Stimulated activated naive CD8-positive, alpha-beta T cell treated with anti-CD3 and anti-CD28 coated beads, Interleukin-15, Interleukin-2, amounts not matched to agents 100 ng/mL and 50 ng/mL, for 24 hours (primary cell): ENCODE results near the gene DAB1.

ENCODE experiments used
- H3K27ac Mint-ChIP-seq: one replicate; pipeline ENCODE4 v1.8.0; 2021; ENCODE audit warnings: mild to moderate bottlenecking, mixed read lengths
- H3K27me3 Mint-ChIP-seq: one replicate; pipeline ENCODE4 v1.8.0; 2021; ENCODE audit warnings: mixed read lengths
- H3K36me3 Mint-ChIP-seq: one replicate; pipeline ENCODE4 v1.8.0; 2021; ENCODE audit warnings: low read depth, mixed read lengths
- H3K4me1 Mint-ChIP-seq: one replicate; pipeline ENCODE4 v1.8.0; 2021; ENCODE audit warnings: low read depth, mixed read lengths
- H3K4me3 Mint-ChIP-seq: one replicate; pipeline ENCODE4 v1.8.0; 2021; ENCODE audit warnings: mild to moderate bottlenecking, mixed read lengths
- H3K9me3 Mint-ChIP-seq: one replicate; pipeline ENCODE4 v1.8.0; 2021; ENCODE audit warnings: mixed read lengths

Gene DAB1

GRCh38 chr1:57423656-57424211 lies at the start of gene DAB1:
Gene DAB1, minus strand, starts transcription at chr1:57424060. Its CDS starts 133,030 bp downstream, at chr1:57291030.
- Mint-ChIP-seq H3K27me3 (peaks cover 63% of the 10 kb centered on the region), H3K4me1 (peaks cover 3% of the 10 kb centered on the region), H3K4me3 (no peak within 1 kb of the TSS), H3K9me3 (peaks cover 7% of the 10 kb centered on the region), H3K27ac (no peak within 1 kb of the TSS), H3K36me3 (no peaks in the 10 kb centered on the region)

GRCh38 chr1:57473448-57473847 lies 49.6 kb upstream of the DAB1 start:
- H3K27me3 Mint-ChIP-seq, result no peaks in the 10 kb centered on the region
- no peaks in the 10 kb centered on the region for H3K4me1 Mint-ChIP-seq
- H3K36me3 Mint-ChIP-seq, result no peaks in the 10 kb centered on the region
- H3K9me3 Mint-ChIP-seq, result peaks cover 5% of the 10 kb centered on the region
- no peak overlapping the region for H3K27ac Mint-ChIP-seq
- H3K4me3 Mint-ChIP-seq, result no peak overlapping the region

- H3K27me3 Mint-ChIP-seq, result no peaks in the 10 kb centered on the region
- H3K36me3 Mint-ChIP-seq, result no peaks in the 10 kb centered on the region
Observed at GRCh38 chr1:57471995-57472394, 48.1 kb upstream of the DAB1 start.

GRCh38 chr1:57470036-57470435 lies 46.2 kb upstream of the DAB1 start:
- no peak overlapping the region for H3K27ac Mint-ChIP-seq
- no peaks in the 10 kb centered on the region for H3K27me3 Mint-ChIP-seq
- H3K4me1 Mint-ChIP-seq, result no peaks in the 10 kb centered on the region
- H3K36me3 Mint-ChIP-seq, result no peaks in the 10 kb centered on the region
- H3K9me3 Mint-ChIP-seq, result peaks cover 5% of the 10 kb centered on the region
- no peak overlapping the region for H3K4me3 Mint-ChIP-seq

More at GRCh38 chr1:57471995-57472394, 48.1 kb upstream of the DAB1 start:
- Mint-ChIP-seq H3K27ac (no peak overlapping the region), H3K4me1 (no peaks in the 10 kb centered on the region), H3K9me3 (peaks cover 5% of the 10 kb centered on the region), H3K4me3 (no peak overlapping the region)

- Mint-ChIP-seq H3K36me3 (no peaks in the 10 kb centered on the region), H3K4me1 (no peaks in the 10 kb centered on the region), H3K27ac (no peak overlapping the region), H3K9me3 (peaks cover 8% of the 10 kb centered on the region), H3K27me3 (peaks cover 4% of the 10 kb centered on the region), H3K4me3 (no peak overlapping the region)
Observed at GRCh38 chr1:57468641-57469523, 45.0 kb upstream of the DAB1 start.

- H3K36me3 Mint-ChIP-seq, result no peaks in the 10 kb centered on the region
- H3K27ac Mint-ChIP-seq, result no peak overlapping the region
- H3K27me3 Mint-ChIP-seq, result peaks cover 4% of the 10 kb centered on the region
- no peaks in the 10 kb centered on the region for H3K4me1 Mint-ChIP-seq
- H3K9me3 Mint-ChIP-seq, result peaks cover 8% of the 10 kb centered on the region
- H3K4me3 Mint-ChIP-seq, result no peak overlapping the region
Observed at GRCh38 chr1:57467830-57468229, 44.0 kb upstream of the DAB1 start.

GRCh38 chr1:57464756-57465155 lies 40.9 kb upstream of the DAB1 start:
- peaks cover 4% of the 10 kb centered on the region for H3K27me3 Mint-ChIP-seq
- no peak overlapping the region for H3K27ac Mint-ChIP-seq
- no peak overlapping the region for H3K4me3 Mint-ChIP-seq
- H3K4me1 Mint-ChIP-seq, result no peaks in the 10 kb centered on the region
- H3K9me3 Mint-ChIP-seq, result peaks cover 3% of the 10 kb centered on the region
- no peaks in the 10 kb centered on the region for H3K36me3 Mint-ChIP-seq

- Mint-ChIP-seq H3K27ac (no peak overlapping the region), H3K4me1 (no peaks in the 10 kb centered on the region), H3K4me3 (no peak overlapping the region), H3K27me3 (peaks cover 4% of the 10 kb centered on the region), H3K36me3 (no peaks in the 10 kb centered on the region), H3K9me3 (peaks cover 3% of the 10 kb centered on the region)
Observed at GRCh38 chr1:57463343-57463742, 39.5 kb upstream of the DAB1 start.

GRCh38 chr1:57461405-57461804 lies 37.5 kb upstream of the DAB1 start:
- H3K27ac Mint-ChIP-seq, result no peak overlapping the region
- no peak overlapping the region for H3K4me3 Mint-ChIP-seq
- H3K27me3 Mint-ChIP-seq, result peaks cover 4% of the 10 kb centered on the region
- H3K9me3 Mint-ChIP-seq, result peaks cover 14% of the 10 kb centered on the region
- H3K36me3 Mint-ChIP-seq, result no peaks in the 10 kb centered on the region
- H3K4me1 Mint-ChIP-seq, result no peaks in the 10 kb centered on the region

- Mint-ChIP-seq H3K27me3 (peaks cover 23% of the 10 kb centered on the region), H3K9me3 (no peaks in the 10 kb centered on the region), H3K4me1 (no peaks in the 10 kb centered on the region), H3K4me3 (no peak overlapping the region), H3K36me3 (no peaks in the 10 kb centered on the region), H3K27ac (no peak overlapping the region)
Observed at GRCh38 chr1:57451516-57451915, 27.7 kb upstream of the DAB1 start.

- no peaks in the 10 kb centered on the region for H3K36me3 Mint-ChIP-seq
- H3K9me3 Mint-ChIP-seq, result no peaks in the 10 kb centered on the region
- no peaks in the 10 kb centered on the region for H3K4me1 Mint-ChIP-seq
- no peak overlapping the region for H3K4me3 Mint-ChIP-seq
- H3K27ac Mint-ChIP-seq, result no peak overlapping the region
- peaks cover 23% of the 10 kb centered on the region for H3K27me3 Mint-ChIP-seq
Observed at GRCh38 chr1:57450981-57451380, 27.1 kb upstream of the DAB1 start.

GRCh38 chr1:57447551-57447950 lies 23.7 kb upstream of the DAB1 start:
- Mint-ChIP-seq H3K4me3 (no peak overlapping the region), H3K9me3 (no peaks in the 10 kb centered on the region), H3K27ac (no peak overlapping the region), H3K4me1 (no peaks in the 10 kb centered on the region), H3K36me3 (no peaks in the 10 kb centered on the region), H3K27me3 (peaks cover 13% of the 10 kb centered on the region)

- Mint-ChIP-seq H3K4me3 (no peak overlapping the region), H3K36me3 (no peaks in the 10 kb centered on the region), H3K27me3 (peaks cover 7% of the 10 kb centered on the region), H3K4me1 (no peaks in the 10 kb centered on the region), H3K9me3 (no peaks in the 10 kb centered on the region), H3K27ac (no peak overlapping the region)
Observed at GRCh38 chr1:57443004-57443403, 19.1 kb upstream of the DAB1 start.

GRCh38 chr1:57440096-57440495 lies 16.2 kb upstream of the DAB1 start:
- H3K4me1 Mint-ChIP-seq, result no peaks in the 10 kb centered on the region
- no peaks in the 10 kb centered on the region for H3K9me3 Mint-ChIP-seq
- no peak overlapping the region for H3K4me3 Mint-ChIP-seq
- no peak overlapping the region for H3K27ac Mint-ChIP-seq
- no peaks in the 10 kb centered on the region for H3K36me3 Mint-ChIP-seq
- H3K27me3 Mint-ChIP-seq, result peaks cover 7% of the 10 kb centered on the region

- H3K27me3 Mint-ChIP-seq, result peaks cover 6% of the 10 kb centered on the region
- H3K27ac Mint-ChIP-seq, result no peak overlapping the region
- H3K4me3 Mint-ChIP-seq, result no peak overlapping the region
- H3K36me3 Mint-ChIP-seq, result no peaks in the 10 kb centered on the region
- no peaks in the 10 kb centered on the region for H3K4me1 Mint-ChIP-seq
- H3K9me3 Mint-ChIP-seq, result peaks cover 5% of the 10 kb centered on the region
Observed at GRCh38 chr1:57431400-57431799, 7.5 kb upstream of the DAB1 start.
